ENCODE results near the gene POFUT1. TPM values are rescaled to one million over a fixed set of nuclear protein-coding genes. Genes with fewer than 3 reads are reported as not detected.
"Not testable (repeated sequence)": the region's sequence is repeated elsewhere in the genome, so short reads cannot be mapped to it uniquely, and the experiment has no call there.

Gene POFUT1
- total and polyA plus RNA-seq, 11 donors, result 12.0 to 48.5 (median 27.3) TPM

DNA sequence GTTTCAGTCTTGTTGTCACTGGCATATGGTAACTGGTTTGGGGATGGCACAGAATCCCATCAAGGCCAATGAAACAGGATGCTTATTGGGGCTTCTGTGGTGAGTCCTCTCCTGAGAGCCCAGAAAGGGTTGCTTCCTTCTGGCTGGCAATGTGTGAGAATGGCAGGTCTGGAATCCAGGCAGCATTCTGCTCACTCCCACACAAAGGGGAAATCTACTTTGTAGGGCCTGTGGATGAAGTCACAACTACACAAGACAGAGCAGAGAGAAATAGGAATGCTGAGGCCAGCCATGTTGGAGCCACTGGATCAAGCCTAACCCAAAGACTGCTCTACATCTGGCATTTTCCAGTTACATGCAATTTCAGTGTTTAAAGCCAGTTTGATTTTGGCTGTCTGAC is 15.8 kb upstream of the POFUT1 start:
- ATAC-seq (no peak), DNase-seq (no peak)
- Histone ChIP-seq H3K27me3 (no peaks in the 10 kb centered on the region), H3K4me3 (no peak overlapping the region), H3K9me3 (no peaks in the 10 kb centered on the region), H3K36me3 (peaks cover 0 to 27% (median 21%) of the 10 kb centered on the region in 9 donors), H3K4me1 (peaks cover 0 to 54% (median 30%) of the 10 kb centered on the region in 12 donors), H3K27ac (peak overlapping the region in 1 of 12 donors; percentile 4)
- intact Hi-C loops (cut with DNase I), result no loop called here
- TF ChIP-seq, protein P1, sequence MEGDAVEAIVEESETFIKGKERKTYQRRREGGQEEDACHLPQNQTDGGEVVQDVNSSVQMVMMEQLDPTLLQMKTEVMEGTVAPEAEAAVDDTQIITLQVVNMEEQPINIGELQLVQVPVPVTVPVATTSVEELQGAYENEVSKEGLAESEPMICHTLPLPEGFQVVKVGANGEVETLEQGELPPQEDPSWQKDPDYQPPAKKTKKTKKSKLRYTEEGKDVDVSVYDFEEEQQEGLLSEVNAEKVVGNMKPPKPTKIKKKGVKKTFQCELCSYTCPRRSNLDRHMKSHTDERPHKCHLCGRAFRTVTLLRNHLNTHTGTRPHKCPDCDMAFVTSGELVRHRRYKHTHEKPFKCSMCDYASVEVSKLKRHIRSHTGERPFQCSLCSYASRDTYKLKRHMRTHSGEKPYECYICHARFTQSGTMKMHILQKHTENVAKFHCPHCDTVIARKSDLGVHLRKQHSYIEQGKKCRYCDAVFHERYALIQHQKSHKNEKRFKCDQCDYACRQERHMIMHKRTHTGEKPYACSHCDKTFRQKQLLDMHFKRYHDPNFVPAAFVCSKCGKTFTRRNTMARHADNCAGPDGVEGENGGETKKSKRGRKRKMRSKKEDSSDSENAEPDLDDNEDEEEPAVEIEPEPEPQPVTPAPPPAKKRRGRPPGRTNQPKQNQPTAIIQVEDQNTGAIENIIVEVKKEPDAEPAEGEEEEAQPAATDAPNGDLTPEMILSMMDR (IDR thresholded peaks at IDR 0.05), result no peak
- no peak for TF ChIP-seq POLR2A (IDR thresholded peaks at IDR 0.05)

DNA sequence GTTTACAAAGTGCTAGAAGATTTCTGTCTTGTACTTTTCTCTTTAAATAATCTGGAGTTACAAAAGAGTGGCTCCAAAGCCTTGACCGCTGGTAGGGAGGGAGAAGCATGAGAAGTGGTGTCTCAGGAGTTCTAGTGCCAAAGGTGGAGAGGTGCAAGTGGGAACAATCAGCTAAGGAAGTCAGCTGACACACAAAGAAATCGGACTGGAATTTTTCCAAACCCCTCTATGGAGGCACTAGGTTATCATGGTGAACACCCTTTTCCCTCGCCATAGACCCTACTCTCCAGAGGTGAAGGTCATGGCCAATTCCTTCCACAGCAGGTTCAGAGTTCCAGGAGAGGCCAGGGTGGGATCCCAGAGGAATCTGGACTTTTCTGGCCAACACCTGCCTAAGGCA is 15.0 kb upstream of the POFUT1 start:
- Histone ChIP-seq H3K4me1 (peaks cover 0 to 54% (median 30%) of the 10 kb centered on the region in 12 donors), H3K27ac (peak overlapping the region in 3 of 12 donors; percentile 4 to 29 (median 13)), H3K9me3 (no peaks in the 10 kb centered on the region), H3K36me3 (peaks cover 0 to 35% (median 29%) of the 10 kb centered on the region in 9 donors), H3K27me3 (no peaks in the 10 kb centered on the region), H3K4me3 (no peak overlapping the region)
- ATAC-seq (peak in 1 of 4 donors; percentile 8), DNase-seq (no peak)
- WGBS, 4 donors, result 21 to 37% (median 29%) methylated on average over 3 of the region's 3 CpGs
- TF ChIP-seq, protein P1 (IDR thresholded peaks at IDR 0.05), result no peak
- TF ChIP-seq POLR2A (IDR thresholded peaks at IDR 0.05), result no peak
- intact Hi-C loops (cut with DNase I), result no loop called here

DNA sequence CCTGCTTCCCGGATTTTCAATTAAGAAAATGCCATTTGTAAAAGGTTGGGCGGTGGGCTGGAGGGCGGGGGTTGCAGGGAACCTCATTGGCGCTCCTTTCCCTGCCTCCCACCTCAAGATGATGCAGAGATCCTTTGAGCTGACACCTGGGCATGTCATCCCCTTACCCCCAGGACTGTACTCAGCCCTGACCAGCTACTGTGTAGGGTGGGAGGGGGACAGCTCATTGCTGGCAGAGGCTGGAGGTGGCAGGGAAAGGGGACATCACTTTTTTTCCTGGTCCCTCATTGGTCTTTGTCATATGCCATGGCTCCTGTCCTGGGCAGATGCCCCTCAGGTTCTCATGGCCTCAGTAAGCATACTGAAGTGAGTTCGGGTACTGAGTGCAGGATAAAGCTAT is 14.3 kb upstream of the POFUT1 start:
- Histone ChIP-seq H3K4me1 (peaks cover 0 to 54% (median 30%) of the 10 kb centered on the region in 12 donors), H3K36me3 (peaks cover 0 to 41% (median 35%) of the 10 kb centered on the region in 9 donors), H3K27ac (peak overlapping the region in 3 of 12 donors; percentile 1 to 22 (median 13))
- ATAC-seq; H3K9me3 ChIP-seq; H3K27me3 ChIP-seq; DNase-seq; H3K4me3 ChIP-seq; intact Hi-C loops (cut with DNase I): not testable (repeated sequence)
- WGBS, 4 donors, result 84 to 89% (median 85%) methylated on average over 5 of the region's 5 CpGs

DNA sequence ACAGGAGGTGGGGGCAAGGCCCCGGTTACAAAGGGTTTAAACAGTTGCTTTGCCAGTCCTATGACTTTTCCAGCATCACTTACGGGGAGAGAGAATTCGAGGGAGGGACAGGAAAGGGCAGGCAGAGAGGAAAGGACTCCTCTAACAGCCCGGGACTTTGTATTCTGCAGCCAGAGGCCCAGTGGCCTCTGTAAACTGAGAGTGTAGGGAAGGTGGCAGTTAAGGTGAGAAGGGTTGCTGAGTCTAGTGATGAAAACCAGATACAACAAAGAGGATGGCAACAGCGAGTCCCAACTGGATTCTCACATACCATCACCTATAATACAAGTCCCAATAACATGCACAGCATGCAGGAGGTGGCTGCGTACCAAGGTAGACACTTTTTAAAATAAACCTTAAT is 13.7 kb upstream of the POFUT1 start:
- H3K4me3 ChIP-seq, result no peak overlapping the region
- ATAC-seq, result peak in 1 of 4 donors; percentile 12
- peaks cover 0 to 48% (median 41%) of the 10 kb centered on the region in 9 donors for H3K36me3 ChIP-seq
- WGBS, 4 donors, result 37 to 49% (median 43%) methylated on average over 6 of the region's 6 CpGs
- H3K27me3 ChIP-seq, result no peaks in the 10 kb centered on the region
- no peaks in the 10 kb centered on the region for H3K9me3 ChIP-seq
- peak overlapping the region in 5 of 12 donors; percentile 1 to 33 (median 21) for H3K27ac ChIP-seq
- H3K4me1 ChIP-seq, result peaks cover 0 to 50% (median 26%) of the 10 kb centered on the region in 12 donors
- TF ChIP-seq, protein P1 (IDR thresholded peaks at IDR 0.05), result no peak
- TF ChIP-seq POLR2A (IDR thresholded peaks at IDR 0.05), result no peak
- no peak for DNase-seq
- intact Hi-C loops (cut with DNase I), result no loop called here

DNA sequence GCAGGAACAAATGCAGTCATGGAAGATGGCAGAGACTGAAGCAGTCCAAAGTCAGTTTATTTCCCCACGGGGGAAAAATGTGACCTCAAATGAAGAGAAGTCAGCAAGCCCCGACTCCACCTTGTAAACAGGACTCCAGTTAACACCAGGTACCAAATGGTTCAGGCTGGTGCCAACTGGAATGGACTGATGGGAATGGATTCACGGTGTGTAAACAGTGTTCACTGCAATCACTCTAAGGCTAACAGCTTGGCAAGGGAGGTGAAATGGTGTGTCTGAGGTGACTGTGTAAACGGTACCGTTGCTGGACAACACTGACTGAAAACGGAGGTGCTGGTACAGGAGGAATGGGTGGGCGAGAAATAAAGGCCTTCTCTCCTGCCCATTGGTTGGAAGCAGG is 12.1 kb upstream of the POFUT1 start:
- H3K9me3 ChIP-seq, result no peaks in the 10 kb centered on the region
- TF ChIP-seq, protein P1 (IDR thresholded peaks at IDR 0.05), result no peak
- no peak for TF ChIP-seq POLR2A (IDR thresholded peaks at IDR 0.05)
- H3K27ac ChIP-seq, result no peak overlapping the region
- H3K4me1 ChIP-seq, result peaks cover 0 to 38% (median 18%) of the 10 kb centered on the region in 12 donors
- 73 to 77% (median 75%) methylated on average over 7 of the region's 7 CpGs for WGBS, 4 donors
- ATAC-seq (no peak), DNase-seq (no peak)
- H3K36me3 ChIP-seq, result peaks cover 0 to 64% (median 57%) of the 10 kb centered on the region in 9 donors
- H3K4me3 ChIP-seq, result no peak overlapping the region
- intact Hi-C loops (cut with DNase I), result no loop called here
- no peaks in the 10 kb centered on the region for H3K27me3 ChIP-seq

DNA sequence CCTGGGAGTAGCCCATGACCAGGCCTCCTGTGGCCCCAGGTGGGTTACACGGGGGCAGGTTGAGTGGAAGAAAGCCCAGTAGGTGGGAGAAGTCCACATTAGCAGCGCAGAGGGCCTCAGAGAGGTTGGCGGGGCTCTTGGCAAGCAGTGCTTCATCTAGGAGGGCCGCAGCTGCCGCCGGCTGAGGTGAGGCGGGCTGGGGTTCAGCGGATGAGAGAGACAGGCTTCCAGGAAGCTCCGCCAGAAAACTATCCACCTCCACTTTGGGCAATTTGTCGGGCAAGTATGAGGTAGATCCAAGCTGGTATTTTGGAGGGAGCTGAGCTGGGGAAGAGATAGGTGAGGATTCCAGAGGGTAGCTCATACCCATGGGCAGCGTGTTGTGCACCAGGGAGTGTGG is 11.1 kb upstream of the POFUT1 start:
- intact Hi-C loops (cut with DNase I); H3K9me3 ChIP-seq; ATAC-seq; H3K4me3 ChIP-seq; H3K27me3 ChIP-seq; H3K27ac ChIP-seq; DNase-seq: not testable (repeated sequence)
- Histone ChIP-seq H3K4me1 (peaks cover 0 to 36% (median 19%) of the 10 kb centered on the region in 12 donors), H3K36me3 (peaks cover 0 to 74% (median 67%) of the 10 kb centered on the region in 9 donors)
- WGBS, 4 donors, result 94 to 96% (median 95%) methylated on average over 11 of the region's 11 CpGs

DNA sequence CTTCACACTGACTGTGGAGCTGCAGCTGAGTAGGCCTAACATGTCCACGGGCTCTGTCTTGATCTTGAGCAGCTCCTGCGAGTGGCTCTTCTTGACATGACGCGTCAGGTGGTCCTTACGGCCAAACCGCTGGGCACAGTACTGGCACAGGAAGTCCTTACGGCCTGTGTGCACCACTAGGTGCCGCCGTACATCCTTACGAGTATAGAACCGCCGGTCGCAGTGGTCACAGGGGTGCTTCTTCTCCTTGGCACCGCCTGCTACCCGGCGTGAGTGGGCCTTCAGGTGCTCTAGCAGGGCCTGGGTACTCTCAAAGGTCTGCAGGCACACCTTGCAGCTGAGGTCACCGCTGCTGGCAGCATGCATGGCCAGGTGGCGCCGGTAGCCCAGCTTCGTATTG is 10.5 kb upstream of the POFUT1 start:
- intact Hi-C loops (cut with DNase I); DNase-seq; H3K9me3 ChIP-seq; H3K27ac ChIP-seq; H3K27me3 ChIP-seq; ATAC-seq; H3K4me3 ChIP-seq: not testable (repeated sequence)
- Histone ChIP-seq H3K36me3 (peaks cover 0 to 77% (median 72%) of the 10 kb centered on the region in 9 donors), H3K4me1 (peaks cover 0 to 36% (median 22%) of the 10 kb centered on the region in 12 donors)
- WGBS, 4 donors, result 90 to 91% (median 91%) methylated on average over 16 to 20 of the region's 20 CpGs

Measured in heart left ventricle (tissue), 16 donors.